Parathyroid adenoma (tissue), 2 donors: Measurements from ENCODE around the gene MRPL49.

Source experiments
- H2AFZ ChIP-seq: fragments of 300-600 bp; sonication (generic); one replicate; pipeline ENCODE4 v1.7.0; 2017; ENCODE audit warnings: antibody characterized with exemption, mild to moderate bottlenecking
- H3K27ac ChIP-seq: fragments of 300-600 bp; sonication (generic); one replicate; pipeline ENCODE4 v1.7.0; 2017
- H3K27me3 ChIP-seq: fragments of 300-600 bp; sonication (generic); one replicate; pipeline ENCODE4 v1.7.0; 2017; ENCODE audit warnings: low read length; ENCODE audit not compliant: control insufficient read depth, insufficient read depth
- H3K36me3 ChIP-seq: fragments of 300-600 bp; sonication (generic); one replicate; pipeline ENCODE4 v1.7.0; 2017; ENCODE audit warnings: low read length; ENCODE audit not compliant: control insufficient read depth, insufficient read depth
- H3K4me1 ChIP-seq: fragments of 300-600 bp; sonication (generic); one replicate; pipeline ENCODE4 v1.7.0; 2017; ENCODE audit warnings: control low read depth
- H3K4me2 ChIP-seq: fragments of 300-600 bp; sonication (generic); one replicate; pipeline ENCODE4 v1.7.0; 2017; ENCODE audit warnings: low read length
- H3K4me3 ChIP-seq: fragments of 300-600 bp; sonication (generic); one replicate; pipeline ENCODE4 v1.7.0; 2017; ENCODE audit warnings: low read depth, low read length
- H3K79me2 ChIP-seq: fragments of 300-600 bp; sonication (generic); one replicate; pipeline ENCODE4 v1.7.0; 2017; ENCODE audit warnings: control low read depth
- H3K9ac ChIP-seq: fragments of 300-600 bp; sonication (generic); one replicate; pipeline ENCODE4 v1.7.0; 2017; ENCODE audit warnings: mild to moderate bottlenecking
- H3K9me3 ChIP-seq: fragments of 300-600 bp; sonication (generic); one replicate; pipeline ENCODE4 v1.7.0; 2017; ENCODE audit warnings: low read length; ENCODE audit not compliant: control insufficient read depth
- TF ChIP-seq, protein P1 (sequence below): fragments of 300-600 bp; sonication (generic); IDR thresholded peaks from one replicate; pipeline ENCODE4 v1.7.0; 2017; ENCODE audit warnings: antibody characterized with exemption, mild to moderate bottlenecking
- donor health status: primary hyperparathyroidism.

Gene MRPL49

GRCh38 chr11:65078786-65079342, 43.3 kb upstream of the MRPL49 start:
- Histone ChIP-seq H3K36me3 (no peaks in the 10 kb centered on the region), H2AFZ (no peak overlapping the region), H3K9me3 (no peaks in the 10 kb centered on the region), H3K27ac (no peak overlapping the region), H3K4me3 (no peak overlapping the region), H3K27me3 (no peaks in the 10 kb centered on the region), H3K4me2 (no peak overlapping the region), H3K4me1 (no peaks in the 10 kb centered on the region), H3K79me2 (no peaks in the 10 kb centered on the region), H3K9ac (no peak overlapping the region)
- TF ChIP-seq, protein P1, sequence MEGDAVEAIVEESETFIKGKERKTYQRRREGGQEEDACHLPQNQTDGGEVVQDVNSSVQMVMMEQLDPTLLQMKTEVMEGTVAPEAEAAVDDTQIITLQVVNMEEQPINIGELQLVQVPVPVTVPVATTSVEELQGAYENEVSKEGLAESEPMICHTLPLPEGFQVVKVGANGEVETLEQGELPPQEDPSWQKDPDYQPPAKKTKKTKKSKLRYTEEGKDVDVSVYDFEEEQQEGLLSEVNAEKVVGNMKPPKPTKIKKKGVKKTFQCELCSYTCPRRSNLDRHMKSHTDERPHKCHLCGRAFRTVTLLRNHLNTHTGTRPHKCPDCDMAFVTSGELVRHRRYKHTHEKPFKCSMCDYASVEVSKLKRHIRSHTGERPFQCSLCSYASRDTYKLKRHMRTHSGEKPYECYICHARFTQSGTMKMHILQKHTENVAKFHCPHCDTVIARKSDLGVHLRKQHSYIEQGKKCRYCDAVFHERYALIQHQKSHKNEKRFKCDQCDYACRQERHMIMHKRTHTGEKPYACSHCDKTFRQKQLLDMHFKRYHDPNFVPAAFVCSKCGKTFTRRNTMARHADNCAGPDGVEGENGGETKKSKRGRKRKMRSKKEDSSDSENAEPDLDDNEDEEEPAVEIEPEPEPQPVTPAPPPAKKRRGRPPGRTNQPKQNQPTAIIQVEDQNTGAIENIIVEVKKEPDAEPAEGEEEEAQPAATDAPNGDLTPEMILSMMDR, result no peak

- Histone ChIP-seq H3K4me1 (peaks cover 4% of the 10 kb centered on the region), H3K4me2 (peak overlapping the region; percentile 81), H3K79me2 (no peaks in the 10 kb centered on the region), H3K9me3 (no peaks in the 10 kb centered on the region), H3K9ac (no peak overlapping the region), H3K4me3 (peak overlapping the region; percentile 74), H3K27ac (peak overlapping the region; percentile 86), H3K27me3 (no peaks in the 10 kb centered on the region), H3K36me3 (no peaks in the 10 kb centered on the region), H2AFZ (peak overlapping the region; percentile 87)
- TF ChIP-seq, protein P1, result no peak
These were observed 38.8 kb upstream of the MRPL49 start for GRCh38 chr11:65083134-65083833.

DNA sequence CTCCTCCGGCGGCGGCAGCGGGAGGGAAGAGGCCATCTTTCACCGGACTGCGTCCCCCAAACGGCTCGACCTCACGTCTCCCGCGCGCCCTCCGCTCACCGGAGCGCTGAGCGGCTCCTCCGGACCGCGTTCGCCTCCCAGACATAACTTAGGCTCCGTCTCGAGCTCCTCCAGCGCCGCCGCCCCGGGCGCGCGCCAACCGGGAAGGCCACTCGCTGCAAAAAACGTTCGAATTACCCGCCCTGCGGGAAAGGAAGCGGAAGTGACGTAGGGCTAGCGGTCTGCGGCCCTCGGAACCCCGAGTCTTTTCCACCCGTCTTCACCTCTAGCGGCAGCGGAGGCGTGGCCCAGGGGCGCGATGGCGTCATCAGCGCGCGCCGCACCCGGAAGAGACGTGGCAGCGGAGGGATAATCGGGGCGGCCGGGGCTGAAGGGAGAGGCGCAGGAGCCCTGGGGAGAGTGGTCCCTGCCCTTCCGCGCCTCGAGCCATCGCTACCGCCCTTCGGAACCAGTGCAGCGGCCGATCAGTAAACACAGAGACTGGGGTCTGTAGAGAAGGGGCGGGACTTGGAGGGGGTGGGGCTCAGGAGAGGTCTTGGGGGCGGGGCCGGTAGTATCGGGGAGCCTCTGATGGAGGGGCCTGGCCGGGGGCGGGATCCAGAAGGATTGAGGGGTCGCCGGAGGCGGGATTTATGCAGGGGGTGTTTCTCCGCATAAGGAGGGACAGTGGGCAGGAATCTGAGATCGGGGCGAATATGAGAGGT, 38.1 kb upstream of the MRPL49 start, which contains the start of the genes CDCA5 and ZFPL1:
Gene CDCA5, minus strand, starts transcription at position 207 of the 764 bp plus-strand sequence. Its CDS starts 62 bp downstream, at position 145.
Gene ZFPL1, plus strand, starts transcription at position 389 of the 764 bp plus-strand sequence. CDS start 477 bp downstream, outside the sequence.
- Histone ChIP-seq H3K4me2 (peak within 1 kb of the TSS; percentile 81), H3K9me3 (no peaks in the 10 kb centered on the region), H2AFZ (peak within 1 kb of the TSS; percentile 87), H3K4me1 (peaks cover 4% of the 10 kb centered on the region), H3K4me3 (peak within 1 kb of the TSS; percentile 74), H3K27ac (peak within 1 kb of the TSS; percentile 86), H3K9ac (no peak within 1 kb of the TSS), H3K27me3 (no peaks in the 10 kb centered on the region), H3K36me3 (no peaks in the 10 kb centered on the region), H3K79me2 (no peaks in the 10 kb centered on the region)
- TF ChIP-seq, protein P1, result no peak

GRCh38 chr11:65084598-65085375, 37.3 kb upstream of the MRPL49 start:
- H3K27me3 ChIP-seq, result no peaks in the 10 kb centered on the region
- no peaks in the 10 kb centered on the region for H3K36me3 ChIP-seq
- H3K9me3 ChIP-seq, result no peaks in the 10 kb centered on the region
- no peak overlapping the region for H3K9ac ChIP-seq
- H3K4me1 ChIP-seq, result peaks cover 4% of the 10 kb centered on the region
- TF ChIP-seq, protein P1, result no peak
- H3K4me3 ChIP-seq, result peak overlapping the region; percentile 74
- no peaks in the 10 kb centered on the region for H3K79me2 ChIP-seq
- H3K27ac ChIP-seq, result peak overlapping the region; percentile 86
- peak overlapping the region; percentile 87 for H2AFZ ChIP-seq
- peak overlapping the region; percentile 80 for H3K4me2 ChIP-seq
